HCT116 (cell line): ENCODE measurements around the gene HCST. TPM values are rescaled to one million over a fixed set of nuclear protein-coding genes. Genes with fewer than 3 reads are reported as not detected.

ENCODE experiments used
- ATAC-seq: fragments of 200-7000 bp; cut with Tn5 transposase; 2 replicates; pipeline ENCODE4 v1.9.1; 2020; ENCODE audit warnings: mild to moderate bottlenecking, moderate library complexity
- BruUV-seq: library from RNA; stranded (reverse); fragments of 400-500 nt; replicated peaks from 2 replicates; lab custom pipeline; 2021; lab: Mats Ljungman, UMichigan
- CTCF ChIA-PET: fragments of 300-600 bp; sonication (Branson Sonifier 250); formaldehyde crosslinking; loops from one replicate; lab custom pipeline; 2021; ENCODE audit warnings: antibody characterized with exemption; lab: Charles Lee
- POLR2A ChIA-PET: fragments of 300-600, 350-600 bp; sonication (Branson Sonifier 250); formaldehyde crosslinking; loops from one replicate; lab custom pipeline; 2021; ENCODE audit warnings: antibody characterized with exemption; lab: Charles Lee
- RAD21 ChIA-PET, 2 experiments: fragments of 300-600 bp; sonication (Branson Sonifier 250); formaldehyde crosslinking; loops; one replicate each; lab custom pipeline; 2023; ENCODE audit warnings: low total read pairs in 2 of 2; ENCODE audit not compliant: uncharacterized antibody in 2 of 2, unreplicated experiment in 2 of 2, low non-redundant PET in 1 of 2; lab: Charles Lee
- DNase-seq: peaks from one replicate; pipeline ENCODE4 v3.0.0-alpha.2; 2010; ENCODE audit warnings: low read depth, low spot score
- H2AFZ ChIP-seq: fragments of 200-600 bp; shearing (Covaris generic), sonication (generic); 2 replicates; pipeline ENCODE4 v1.6.1; 2017; ENCODE audit warnings: low read depth, mixed run types, mixed read lengths, antibody characterized with exemption, low read length; ENCODE audit not compliant: poor library complexity, severe bottlenecking
- H3K27ac ChIP-seq: 2 replicates; pipeline ENCODE4 v1.5.1; 2012; ENCODE audit warnings: low read depth, low read length
- H3K27me3 ChIP-seq: fragments of 200-600 bp; sonication (generic); 2 replicates; pipeline ENCODE4 v1.6.1; 2016; ENCODE audit warnings: mixed run types, low read length, mixed read lengths; ENCODE audit not compliant: insufficient read depth
- H3K36me3 ChIP-seq, 2 experiments: fragments of 200-500 bp in 1 of 2; fragments of 200-600 bp in 1 of 2; sonication (Bioruptor generic) in 1 of 2; sonication (generic) in 1 of 2; 2 replicates each; pipeline versions ENCODE4 v1.5.1 to v1.6.1; 2014 to 2016; ENCODE audit warnings: low read length in 2 of 2, inconsistent platforms in 1 of 2, mixed read lengths in 1 of 2, mixed run types in 1 of 2; ENCODE audit not compliant: insufficient read depth in 2 of 2, control insufficient read depth in 1 of 2
- H3K4me1 ChIP-seq, 2 experiments: fragments of 200-600 bp in 1 of 2; sonication (generic) in 1 of 2; 2 replicates each; pipeline versions ENCODE4 v1.5.1 to v1.6.1; 2012 to 2017; ENCODE audit warnings: low read length in 2 of 2, inconsistent platforms in 1 of 2, mild to moderate bottlenecking in 1 of 2, mixed read lengths in 1 of 2, mixed run types in 1 of 2, moderate library complexity in 1 of 2; ENCODE audit not compliant: insufficient read depth in 2 of 2, control insufficient read depth in 1 of 2
- H3K4me2 ChIP-seq: fragments of 200-600 bp; sonication (generic); 2 replicates; pipeline ENCODE4 v1.6.1; 2017; ENCODE audit warnings: mixed run types, low read length, mixed read lengths
- H3K4me3 ChIP-seq, 2 experiments: fragments of 200-600 bp in 1 of 2; sonication (generic) in 1 of 2; replicated peaks in 1 of 2; 2 replicates each; pipeline ENCODE4 v1.5.1; 2011 to 2016; ENCODE audit warnings: low read length in 2 of 2, control low read depth in 1 of 2, low read depth in 1 of 2, mild to moderate bottlenecking in 1 of 2, mixed read lengths in 1 of 2, mixed run types in 1 of 2
- H3K79me2 ChIP-seq: fragments of 200-600 bp; sonication (generic); 2 replicates; pipeline ENCODE4 v1.6.1; 2017; ENCODE audit warnings: mild to moderate bottlenecking, mixed run types, low read length, moderate library complexity, mixed read lengths; ENCODE audit not compliant: insufficient read depth
- H3K9ac ChIP-seq: fragments of 200-600 bp; sonication (generic); 2 replicates; pipeline ENCODE4 v1.6.1; 2016; ENCODE audit warnings: low read length, mixed read lengths
- H3K9me2 ChIP-seq: fragments of 200-600 bp; sonication (generic), shearing (Covaris generic); 2 replicates; pipeline ENCODE4 v1.6.1; 2017; ENCODE audit warnings: mixed run types, mild to moderate bottlenecking, moderate library complexity; ENCODE audit not compliant: insufficient read depth
- H3K9me3 ChIP-seq, 2 experiments: fragments of 200-500 bp in 1 of 2; fragments of 200-600 bp in 1 of 2; sonication (Bioruptor generic) in 1 of 2; sonication (generic) in 1 of 2; 2 replicates each; pipeline ENCODE4 v1.6.1; 2014 to 2017; ENCODE audit warnings: low read length in 2 of 2, mixed read lengths in 2 of 2, inconsistent platforms in 1 of 2, low read depth in 1 of 2, mild to moderate bottlenecking in 1 of 2, mixed run types in 1 of 2, moderate library complexity in 1 of 2; ENCODE audit not compliant: control insufficient read depth in 1 of 2, insufficient read depth in 1 of 2
- H4K20me1 ChIP-seq: fragments of 200-600 bp; sonication (generic), shearing (Covaris generic); 2 replicates; pipeline ENCODE4 v1.6.1; 2017; ENCODE audit warnings: mixed run types, mild to moderate bottlenecking, moderate library complexity; ENCODE audit not compliant: insufficient read depth
- ATF3 ChIP-seq: IDR thresholded peaks from 2 replicates; pipeline ENCODE4 v1.6.1; 2012
- CBX3 ChIP-seq: IDR thresholded peaks from 2 replicates; pipeline ENCODE4 v1.6.1; 2012; ENCODE audit warnings: low read depth
- CEBPB ChIP-seq: IDR thresholded peaks from 2 replicates; pipeline ENCODE4 v1.6.1; 2012; ENCODE audit warnings: low read depth
- EGR1 ChIP-seq: IDR thresholded peaks from 2 replicates; pipeline ENCODE4 v1.6.1; 2012; ENCODE audit warnings: low read depth
- ELF1 ChIP-seq: IDR thresholded peaks from 2 replicates; pipeline ENCODE4 v1.6.1; 2012; ENCODE audit warnings: low read depth, borderline replicate concordance
- EZH2 ChIP-seq: fragments of 200-600 bp; sonication (generic); IDR thresholded peaks from 2 replicates; pipeline ENCODE4 v1.6.1; 2017; ENCODE audit warnings: antibody characterized with exemption, mixed run types
- EZH2phosphoT487 ChIP-seq: fragments of 200-600 bp; IDR thresholded peaks from 2 replicates; pipeline ENCODE4 v1.6.1; 2018; ENCODE audit warnings: antibody characterized with exemption, borderline replicate concordance
- FOSL1 ChIP-seq: IDR thresholded peaks from 2 replicates; pipeline ENCODE4 v1.6.1; 2012; ENCODE audit warnings: low read depth
- JUND ChIP-seq: IDR thresholded peaks from 2 replicates; pipeline ENCODE4 v1.6.1; 2012
- POLR2A ChIP-seq: IDR thresholded peaks from 2 replicates; pipeline ENCODE4 v1.7.0; 2011; ENCODE audit warnings: borderline replicate concordance; ENCODE audit not compliant: insufficient read depth, insufficient read length; ENCODE audit errors: extremely low read depth
- POLR2AphosphoS5 ChIP-seq: IDR thresholded peaks from 2 replicates; pipeline ENCODE4 v1.6.1; 2011; ENCODE audit warnings: mild to moderate bottlenecking, low read depth, low read length, moderate library complexity
- RAD21 ChIP-seq: IDR thresholded peaks from 2 replicates; pipeline ENCODE4 v1.6.1; 2012; ENCODE audit warnings: low read depth, mild to moderate bottlenecking
- SP1 ChIP-seq: IDR thresholded peaks from 2 replicates; pipeline ENCODE4 v1.6.1; 2012; ENCODE audit warnings: low read depth
- SRF ChIP-seq: IDR thresholded peaks from 2 replicates; pipeline ENCODE4 v1.6.1; 2012; ENCODE audit warnings: low read depth
- TCF7L2 ChIP-seq: IDR thresholded peaks from 2 replicates; pipeline ENCODE4 v1.7.0; 2011; ENCODE audit warnings: borderline replicate concordance, inconsistent platforms; ENCODE audit not compliant: insufficient read depth, insufficient read length; ENCODE audit errors: extremely low read depth
- YY1 ChIP-seq: IDR thresholded peaks from 2 replicates; pipeline ENCODE4 v1.6.1; 2011; ENCODE audit warnings: low read length, low read depth, moderate library complexity, mild to moderate bottlenecking; ENCODE audit not compliant: insufficient replicate concordance; ENCODE audit errors: extremely low read depth
- ZFX ChIP-seq: fragments of 450-650 bp; IDR thresholded peaks from 2 replicates; pipeline ENCODE4 v1.6.1; 2017
- ZNF274 ChIP-seq: fragments of 200-500 bp; sonication (Bioruptor generic); IDR thresholded peaks from 2 replicates; pipeline ENCODE4 v1.6.1; 2014; ENCODE audit warnings: mild to moderate bottlenecking, low read depth, low read length, inconsistent platforms
- intact Hi-C: fragments of 100-400 bp; cut with micrococcal nuclease; formaldehyde crosslinking; loops from 2 replicates; pipeline ENCODE4 v1.10.0; 2022
- total RNA-seq: library from RNA; stranded (reverse); gene quantifications from one replicate; pipeline ENCODE4 v1.2.1, GENCODE V29; 2021; ENCODE audit not compliant: unreplicated experiment
- TF ChIP-seq, protein P1 (sequence below): IDR thresholded peaks from 2 replicates; pipeline ENCODE4 v1.6.1; 2012
- TF ChIP-seq, protein P2 (sequence below), 3 experiments: fragments of 200-600 bp in 1 of 3; sonication (generic) in 1 of 3; IDR thresholded peaks in 2 of 3; conservative IDR thresholded peaks in 1 of 3; 2 replicates each; pipeline ENCODE4 v1.5.1; 2012 to 2017; ENCODE audit warnings: low read depth in 2 of 3, low read length in 2 of 3, antibody characterized with exemption in 1 of 3, borderline replicate concordance in 1 of 3, control low read depth in 1 of 3, mild to moderate bottlenecking in 1 of 3, mixed read lengths in 1 of 3, mixed run types in 1 of 3, moderate library complexity in 1 of 3; ENCODE audit not compliant: insufficient read depth in 1 of 3
- TF ChIP-seq, protein P3 (sequence below): IDR thresholded peaks from 2 replicates; pipeline ENCODE4 v1.6.1; 2012; ENCODE audit warnings: low read depth

The HCST gene
- total RNA-seq, 1 experiment from 2014 or later: 1.2 TPM

DNA sequence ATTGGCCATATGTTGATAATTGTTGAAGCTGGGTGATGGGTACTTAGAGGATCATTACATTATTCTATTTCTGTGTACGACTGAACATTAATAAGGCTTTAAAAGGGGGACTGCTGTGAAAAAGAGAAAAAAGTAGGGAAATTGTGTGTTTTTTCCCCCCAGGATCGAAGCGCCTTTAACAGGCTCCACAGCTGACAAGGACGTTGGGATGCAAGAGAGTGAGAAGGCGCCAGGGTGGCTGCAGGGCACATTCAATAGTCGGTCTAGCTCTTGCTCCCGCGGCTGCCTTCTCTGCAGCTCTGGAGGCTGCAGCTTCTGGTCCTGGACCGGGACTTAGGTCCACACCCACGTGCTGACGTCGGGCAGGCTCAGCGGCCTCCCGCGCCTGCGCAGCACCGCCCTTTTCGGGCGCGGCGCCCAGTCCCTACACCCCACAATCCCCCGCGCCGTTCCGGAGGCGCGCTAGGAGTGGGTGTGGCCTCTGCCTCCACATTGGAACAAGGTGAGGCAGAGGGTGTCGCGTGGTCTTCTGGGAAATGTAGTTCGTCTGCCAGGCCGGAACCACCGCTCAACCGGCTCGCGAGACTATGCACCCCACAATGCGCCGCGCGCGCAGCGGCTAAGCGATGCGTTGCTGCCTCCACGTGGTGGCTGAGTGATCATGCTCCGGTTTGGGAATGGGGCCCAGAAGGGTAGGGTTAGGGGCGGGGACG lies 29.0 kb downstream of the HCST start:
- peak; percentile 95 for ATAC-seq
- no TSS peak for BruUV-seq
- Histone ChIP-seq H3K27ac (peak overlapping the region; percentile 55), H3K9me3 (no peaks in the 10 kb centered on the region), H2AFZ (peak overlapping the region; percentile 87), H3K4me1 (peaks cover 10 to 22% of the 10 kb centered on the region in 2 experiments; a peak in 3 of 4 replicates), H3K4me3 (peak overlapping the region; percentile 36 to 48), H4K20me1 (no peaks in the 10 kb centered on the region), H3K79me2 (no peaks in the 10 kb centered on the region), H3K9me2 (no peaks in the 10 kb centered on the region), H3K9ac (peak overlapping the region; percentile 48), H3K36me3 (no peaks in the 10 kb centered on the region), H3K4me2 (peak overlapping the region; percentile 75), H3K27me3 (no peaks in the 10 kb centered on the region)
- intact Hi-C loops: loop anchor here (1.0 to 10.0 kb wide), 5 partner anchors 49 to 387 kb away; partner anchors contain the start of gene TMEM147
- RAD21 ChIA-PET: interaction anchor here (0.6 to 1.8 kb wide), 7 partner anchors 48 to 191 kb away, joined by 3 to 16 read pairs (median 4); no protein-coding TSS in a partner anchor
- CTCF ChIA-PET: interaction anchor here (0.6 to 1.7 kb wide), 14 partner anchors 8 to 788 kb away, joined by 3 to 29 read pairs (median 4); partner anchors contain the start of genes COX6B1 and FXYD7
- DNase-seq: peak; percentile 99
- POLR2A ChIA-PET: interaction anchor here (0.6 to 1.0 kb wide), 6 partner anchors 10 to 183 kb away, joined by 3 to 7 read pairs (median 5); partner anchors contain the start of gene LIN37
- TF ChIP-seq, protein P1, sequence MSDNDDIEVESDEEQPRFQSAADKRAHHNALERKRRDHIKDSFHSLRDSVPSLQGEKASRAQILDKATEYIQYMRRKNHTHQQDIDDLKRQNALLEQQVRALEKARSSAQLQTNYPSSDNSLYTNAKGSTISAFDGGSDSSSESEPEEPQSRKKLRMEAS: peak; percentile 79
- TF ChIP-seq POLR2AphosphoS5 (peak; percentile 99), FOSL1 (no peak), ZFX (no peak), YY1 (peak; percentile 51), JUND (no peak), ATF3 (no peak), TCF7L2 (no peak), EZH2phosphoT487 (no peak), SP1 (peak; percentile 76), EGR1 (peak; percentile 87), CBX3 (no peak; the same call in 1 of the 2 replicates), POLR2A (peak; percentile 98), SRF (no peak), ELF1 (no peak; the same call in 1 of the 2 replicates), CEBPB (no peak), EZH2 (no peak), ZNF274 (no peak), RAD21 (peak; percentile 100)
- TF ChIP-seq, protein P2, sequence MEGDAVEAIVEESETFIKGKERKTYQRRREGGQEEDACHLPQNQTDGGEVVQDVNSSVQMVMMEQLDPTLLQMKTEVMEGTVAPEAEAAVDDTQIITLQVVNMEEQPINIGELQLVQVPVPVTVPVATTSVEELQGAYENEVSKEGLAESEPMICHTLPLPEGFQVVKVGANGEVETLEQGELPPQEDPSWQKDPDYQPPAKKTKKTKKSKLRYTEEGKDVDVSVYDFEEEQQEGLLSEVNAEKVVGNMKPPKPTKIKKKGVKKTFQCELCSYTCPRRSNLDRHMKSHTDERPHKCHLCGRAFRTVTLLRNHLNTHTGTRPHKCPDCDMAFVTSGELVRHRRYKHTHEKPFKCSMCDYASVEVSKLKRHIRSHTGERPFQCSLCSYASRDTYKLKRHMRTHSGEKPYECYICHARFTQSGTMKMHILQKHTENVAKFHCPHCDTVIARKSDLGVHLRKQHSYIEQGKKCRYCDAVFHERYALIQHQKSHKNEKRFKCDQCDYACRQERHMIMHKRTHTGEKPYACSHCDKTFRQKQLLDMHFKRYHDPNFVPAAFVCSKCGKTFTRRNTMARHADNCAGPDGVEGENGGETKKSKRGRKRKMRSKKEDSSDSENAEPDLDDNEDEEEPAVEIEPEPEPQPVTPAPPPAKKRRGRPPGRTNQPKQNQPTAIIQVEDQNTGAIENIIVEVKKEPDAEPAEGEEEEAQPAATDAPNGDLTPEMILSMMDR (IDR thresholded peaks at IDR 0.05 in 2 of 3, conservative IDR thresholded peaks at IDR 0.05 in 1 of 3; ENCODE audit: borderline replicate concordance in 1 of 3, insufficient read depth in 1 of 3, low read depth in 2 of 3, low read length in 2 of 3): peak; percentile 73 to 96 (median 85)
- TF ChIP-seq, protein P3, sequence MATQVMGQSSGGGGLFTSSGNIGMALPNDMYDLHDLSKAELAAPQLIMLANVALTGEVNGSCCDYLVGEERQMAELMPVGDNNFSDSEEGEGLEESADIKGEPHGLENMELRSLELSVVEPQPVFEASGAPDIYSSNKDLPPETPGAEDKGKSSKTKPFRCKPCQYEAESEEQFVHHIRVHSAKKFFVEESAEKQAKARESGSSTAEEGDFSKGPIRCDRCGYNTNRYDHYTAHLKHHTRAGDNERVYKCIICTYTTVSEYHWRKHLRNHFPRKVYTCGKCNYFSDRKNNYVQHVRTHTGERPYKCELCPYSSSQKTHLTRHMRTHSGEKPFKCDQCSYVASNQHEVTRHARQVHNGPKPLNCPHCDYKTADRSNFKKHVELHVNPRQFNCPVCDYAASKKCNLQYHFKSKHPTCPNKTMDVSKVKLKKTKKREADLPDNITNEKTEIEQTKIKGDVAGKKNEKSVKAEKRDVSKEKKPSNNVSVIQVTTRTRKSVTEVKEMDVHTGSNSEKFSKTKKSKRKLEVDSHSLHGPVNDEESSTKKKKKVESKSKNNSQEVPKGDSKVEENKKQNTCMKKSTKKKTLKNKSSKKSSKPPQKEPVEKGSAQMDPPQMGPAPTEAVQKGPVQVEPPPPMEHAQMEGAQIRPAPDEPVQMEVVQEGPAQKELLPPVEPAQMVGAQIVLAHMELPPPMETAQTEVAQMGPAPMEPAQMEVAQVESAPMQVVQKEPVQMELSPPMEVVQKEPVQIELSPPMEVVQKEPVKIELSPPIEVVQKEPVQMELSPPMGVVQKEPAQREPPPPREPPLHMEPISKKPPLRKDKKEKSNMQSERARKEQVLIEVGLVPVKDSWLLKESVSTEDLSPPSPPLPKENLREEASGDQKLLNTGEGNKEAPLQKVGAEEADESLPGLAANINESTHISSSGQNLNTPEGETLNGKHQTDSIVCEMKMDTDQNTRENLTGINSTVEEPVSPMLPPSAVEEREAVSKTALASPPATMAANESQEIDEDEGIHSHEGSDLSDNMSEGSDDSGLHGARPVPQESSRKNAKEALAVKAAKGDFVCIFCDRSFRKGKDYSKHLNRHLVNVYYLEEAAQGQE: no peak
